ENCODE measurements around the gene KISS1R.
"Not testable (repeated sequence)": the region's sequence is repeated elsewhere in the genome, so short reads cannot be mapped to it uniquely, and the experiment has no call there.

Gene KISS1R
- 2.6 reads per million, percentile 8 among the genes with 10 or more reads in this experiment for total RNA-seq

GRCh38 chr19:917323-918151 is at the start of gene KISS1R:
KISS1R (plus strand) TSS chr19:917333; CDS start chr19:917503, 170 bp downstream.
- no peak for DNase-seq

- DNase-seq: no peak
Measured at GRCh38 chr19:867855-868457, 49.2 kb upstream of the KISS1R start.

- no peak for DNase-seq
Measured at GRCh38 chr19:868458-869244, 48.5 kb upstream of the KISS1R start.

GRCh38 chr19:869245-870177 is 47.6 kb upstream of the KISS1R start:
- no peak for DNase-seq

- DNase-seq: no peak
Measured at GRCh38 chr19:870314-870713, 46.8 kb upstream of the KISS1R start.

GRCh38 chr19:870963-871401 is 46.2 kb upstream of the KISS1R start:
- no peak for DNase-seq

GRCh38 chr19:871446-872265 is 45.5 kb upstream of the KISS1R start:
- no peak for DNase-seq

- peak; percentile 75 for DNase-seq
Measured at GRCh38 chr19:872266-872951, 44.7 kb upstream of the KISS1R start.

GRCh38 chr19:873084-873483 is 44.0 kb upstream of the KISS1R start:
- DNase-seq: peak; percentile 65

GRCh38 chr19:873561-874041 is 43.5 kb upstream of the KISS1R start:
- DNase-seq: no peak

- no peak for DNase-seq
Measured at GRCh38 chr19:875265-875879, 41.8 kb upstream of the KISS1R start.

GRCh38 chr19:876089-876488 is 41.0 kb upstream of the KISS1R start:
- DNase-seq: no peak

GRCh38 chr19:876780-877314 is 40.3 kb upstream of the KISS1R start:
- DNase-seq: no peak

GRCh38 chr19:877992-878660 is 39.0 kb upstream of the KISS1R start:
- DNase-seq: not testable (repeated sequence)

- not testable (repeated sequence) for DNase-seq
Measured at GRCh38 chr19:878751-879561, 38.2 kb upstream of the KISS1R start.

GRCh38 chr19:879711-880438 is 37.3 kb upstream of the KISS1R start:
- no peak for DNase-seq

GRCh38 chr19:881385-882071 is 35.6 kb upstream of the KISS1R start:
- no peak for DNase-seq

Data from effector CD4-positive, alpha-beta T cell (primary cell).